Measurements from ENCODE around the gene TTLL5.

- TF ChIP-seq GATA3 (IDR thresholded peaks at IDR 0.05; ENCODE audit: low read depth, low read length), result no peak
- no peak for TF ChIP-seq GATA2 (IDR thresholded peaks at IDR 0.05; ENCODE audit: low read depth, low read length)
Observed at GRCh38 chr14:75866970-75867369, 205.9 kb downstream of the TTLL5 start.
